ENCODE data around the gene NID2.
A peak's percentile ranks its signal among the peaks of the same experiment; 100 is the strongest.

Gene NID2

DNA sequence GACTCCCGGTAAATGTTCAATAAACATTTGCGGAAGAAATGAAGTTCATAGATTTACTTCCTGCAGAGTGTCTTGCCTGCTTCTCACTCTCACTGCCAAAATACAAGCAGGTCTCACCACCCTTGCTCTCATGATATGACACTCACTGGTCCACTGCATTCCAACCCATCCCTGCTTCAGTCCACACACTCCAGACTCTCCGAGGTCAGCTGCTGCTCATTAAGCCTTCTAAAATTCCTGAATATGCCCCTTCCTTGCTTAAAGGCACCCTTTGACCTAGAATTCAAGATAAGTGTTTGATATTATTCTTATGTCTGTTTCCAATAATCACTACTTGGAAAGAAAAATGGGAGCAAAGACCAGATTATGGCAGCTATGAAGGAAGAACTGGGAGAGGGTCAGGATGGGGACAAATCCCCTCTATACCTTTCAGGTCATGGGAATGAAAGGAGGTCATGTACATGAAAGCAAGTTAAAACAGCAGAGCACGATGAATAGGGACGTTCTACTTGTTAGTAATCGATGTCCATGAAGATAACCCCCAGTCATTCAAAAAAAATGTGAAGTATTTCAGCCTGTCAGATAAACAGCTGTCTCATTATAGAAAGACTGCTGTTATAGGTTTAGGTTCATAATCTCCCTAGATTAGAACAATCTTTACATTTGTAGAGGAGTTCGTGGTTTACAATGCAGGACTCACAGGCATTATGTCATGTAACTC lies 10.5 kb upstream of the NID2 start:
- DNase-seq, result no peak

DNA sequence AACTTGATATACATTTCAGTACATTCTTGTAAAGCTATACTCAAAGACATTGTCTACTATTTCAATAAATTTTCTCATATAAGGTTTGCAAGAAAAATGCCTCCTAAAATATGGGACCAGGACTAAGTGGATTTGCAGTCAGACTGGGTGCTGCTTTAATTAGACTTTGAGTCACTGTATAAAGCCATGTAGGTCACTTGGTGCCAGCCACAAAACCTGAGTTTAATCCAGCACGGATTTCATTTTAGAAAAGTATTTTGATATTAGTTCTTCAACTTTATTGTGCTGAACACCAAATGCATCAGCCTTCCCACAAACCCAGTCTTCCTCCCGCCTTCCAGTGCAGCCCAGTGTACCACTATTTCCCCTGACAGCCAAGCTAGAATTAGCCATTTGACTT lies 9.9 kb upstream of the NID2 start:
- DNase-seq, result no peak

DNA sequence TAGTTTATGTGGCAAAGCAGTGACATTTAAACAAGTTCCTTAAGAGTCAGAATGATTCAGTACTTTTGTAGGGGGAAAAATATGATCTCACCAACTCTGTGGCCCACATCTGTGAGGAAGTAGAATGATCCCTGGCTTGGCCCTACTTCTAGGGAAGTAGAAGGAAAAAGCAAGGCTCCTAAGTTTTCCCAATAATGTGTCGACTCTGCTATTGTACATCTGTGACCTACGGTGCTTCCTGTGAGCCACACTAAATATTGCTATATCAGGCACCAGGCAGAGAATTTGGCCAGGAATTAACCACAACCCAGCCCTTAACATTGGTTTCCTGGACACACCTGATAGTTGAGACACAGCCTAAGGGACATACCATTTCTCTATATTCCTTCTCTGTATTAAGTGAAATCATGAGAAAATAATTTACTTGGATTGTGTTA lies 9.3 kb upstream of the NID2 start:
- no peak for DNase-seq

DNA sequence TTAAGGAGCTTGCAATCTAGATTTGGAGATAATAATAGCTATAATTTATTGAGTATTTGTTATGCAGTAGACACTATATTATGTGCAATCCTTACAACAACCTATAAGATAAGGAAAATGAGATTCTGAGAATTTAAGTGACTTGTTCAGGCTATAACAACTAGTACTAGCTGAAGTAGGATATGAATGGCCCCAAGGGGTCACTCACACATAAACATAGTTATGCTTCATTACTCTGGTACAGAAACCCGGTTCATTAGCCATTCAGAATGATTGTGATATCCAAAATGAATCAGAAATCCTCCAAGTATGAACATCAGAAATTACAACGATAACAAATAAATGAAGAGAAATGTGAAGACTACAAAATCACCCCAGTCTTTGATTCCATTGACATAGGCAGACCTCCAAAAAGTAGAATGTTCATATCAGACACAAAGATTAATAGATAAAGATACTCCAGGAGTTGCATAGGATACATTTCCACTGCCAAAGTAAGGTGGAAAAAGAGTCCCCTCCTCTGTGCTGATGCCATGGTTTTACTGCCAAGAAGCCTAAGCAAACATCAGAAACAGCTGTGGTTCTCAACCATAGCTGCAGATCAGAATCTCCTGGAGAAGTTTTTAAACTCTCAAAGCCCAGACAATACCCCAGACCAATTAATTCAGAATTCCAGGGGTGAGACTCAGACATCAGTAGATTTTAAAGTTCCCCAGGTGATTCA lies 8.6 kb upstream of the NID2 start:
- peak; percentile 67 for DNase-seq

DNA sequence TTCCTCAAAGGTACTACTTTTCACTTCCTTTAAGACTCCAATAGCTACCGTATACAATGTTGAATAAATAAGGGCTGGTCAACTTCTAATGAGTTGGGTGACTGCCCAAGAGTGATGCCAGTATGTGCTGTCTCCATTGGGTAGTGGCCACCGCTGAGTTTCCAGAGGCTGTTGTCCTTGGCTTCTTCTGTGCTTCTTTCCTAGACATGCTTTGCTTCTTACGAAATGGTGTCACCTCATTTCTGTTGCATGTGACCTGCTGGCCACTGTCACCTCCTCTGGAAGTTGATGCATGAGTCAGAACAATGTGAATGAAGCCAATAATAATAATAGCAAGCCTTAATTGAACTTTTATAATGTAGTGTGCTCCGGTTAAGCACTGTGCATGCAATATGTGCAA lies 7.5 kb upstream of the NID2 start:
- DNase-seq, result no peak

DNA sequence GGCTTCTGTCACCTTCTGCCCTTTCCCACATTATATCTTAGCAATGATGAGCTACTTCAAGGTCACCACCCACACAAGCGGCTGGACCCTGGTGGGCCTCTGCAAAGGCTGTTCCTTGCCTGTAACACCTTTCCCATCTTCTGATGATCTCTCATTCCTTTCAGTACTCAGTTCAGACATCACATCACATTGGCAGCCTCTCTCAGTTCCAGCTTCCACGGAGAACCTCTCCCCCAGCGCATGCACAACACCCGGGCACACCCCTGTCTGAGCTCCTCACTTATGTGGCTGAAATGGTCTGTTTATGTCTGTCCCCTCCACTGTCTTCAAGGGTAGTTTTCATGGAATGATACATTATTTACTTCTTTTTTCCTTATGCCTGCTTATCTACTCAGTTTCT lies 6.5 kb upstream of the NID2 start:
- no peak for DNase-seq

- no peak for DNase-seq
Observed at GRCh38 chr14:52073251-52073650, 4.4 kb upstream of the NID2 start.

- no peak for DNase-seq
Observed at GRCh38 chr14:52072266-52072780, 3.5 kb upstream of the NID2 start.

- no peak for DNase-seq
Observed at GRCh38 chr14:52071675-52072074, 2.8 kb upstream of the NID2 start.

DNA sequence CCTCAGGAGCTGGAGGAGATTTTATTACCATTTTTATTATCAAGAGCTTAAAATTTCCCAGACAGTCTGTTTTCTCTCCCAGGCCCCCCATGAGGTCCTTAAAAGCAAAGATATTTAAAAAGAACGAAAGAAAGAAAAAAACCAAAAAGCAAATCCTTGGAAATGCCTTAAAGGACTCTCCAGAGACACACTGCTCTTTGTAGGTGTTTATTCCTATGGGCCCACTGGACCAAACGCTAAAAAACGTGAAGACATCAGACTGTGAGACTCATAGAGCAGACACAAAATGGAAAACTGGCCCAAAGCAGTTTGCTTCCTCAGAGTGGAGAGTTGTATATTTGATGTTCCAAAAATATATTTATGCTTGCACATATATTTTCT lies 1.2 kb upstream of the NID2 start:
- no peak for DNase-seq

- DNase-seq, result peak; percentile 30
Observed at GRCh38 chr14:52069307-52070050, 620 bp upstream of the NID2 start.

GRCh38 chr14:52067873-52068614 lies 815 bp downstream of the NID2 start:
- peak; percentile 79 for DNase-seq

DNA sequence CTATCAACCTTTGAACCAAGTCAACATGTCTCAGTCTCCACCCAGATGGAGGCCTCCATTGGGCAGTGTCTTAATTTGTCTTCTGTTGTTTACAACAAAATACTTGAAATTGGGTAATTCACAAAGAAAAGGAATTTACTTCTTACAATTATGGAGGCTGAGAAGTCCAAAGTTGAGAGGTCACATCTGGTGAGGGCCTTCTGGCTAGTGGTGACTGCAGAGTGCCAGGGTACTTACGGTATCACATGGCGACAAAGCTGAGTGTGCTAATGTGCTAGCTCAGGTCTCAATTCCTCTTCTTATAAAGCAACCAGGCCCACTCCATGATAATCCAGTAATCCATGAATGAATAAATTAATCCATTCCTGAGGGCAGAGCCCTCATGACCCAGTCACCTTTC lies 4.7 kb downstream of the NID2 start:
- no peak for DNase-seq

DNA sequence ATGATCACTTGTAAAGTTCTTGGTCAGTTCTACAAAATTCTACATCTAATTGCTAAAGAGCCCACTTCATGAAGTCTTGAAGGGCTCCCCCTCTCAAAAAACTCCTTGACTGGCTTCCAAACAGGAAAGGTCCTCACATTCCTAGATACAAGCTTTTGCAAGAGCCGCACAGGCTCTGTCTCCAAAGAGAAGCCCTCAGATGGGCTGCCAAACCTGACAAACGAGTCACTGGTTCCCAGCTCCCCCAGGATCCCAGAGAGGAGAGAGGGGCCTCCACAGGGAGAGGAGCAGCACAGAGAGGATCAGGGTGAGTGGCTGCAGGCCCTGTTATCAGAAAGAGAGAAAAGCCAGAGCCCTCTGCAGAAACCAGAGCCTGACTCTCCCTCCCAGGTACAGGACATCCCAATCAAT lies 5.8 kb downstream of the NID2 start:
- DNase-seq, result no peak

DNA sequence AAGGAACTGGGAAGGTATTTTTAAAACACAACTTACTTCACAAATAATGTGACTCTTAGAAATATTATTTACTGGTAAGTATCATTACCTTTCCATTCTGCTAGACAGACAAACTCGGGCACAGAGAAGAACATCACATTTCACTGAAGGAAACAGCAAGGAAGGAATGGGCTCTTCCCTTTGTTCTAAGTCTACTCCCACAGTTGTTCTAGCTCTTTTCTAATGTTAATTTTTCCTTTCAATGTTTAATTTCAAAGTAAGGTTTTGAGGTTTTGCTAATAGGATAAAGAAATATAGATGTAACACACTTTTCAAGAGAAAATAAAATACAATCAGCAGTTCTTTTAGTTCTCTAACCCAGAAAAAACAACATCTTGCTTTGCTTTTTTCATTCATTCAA lies 7.0 kb downstream of the NID2 start:
- no peak for DNase-seq

GRCh38 chr14:52061390-52061789 lies 7.5 kb downstream of the NID2 start:
- no peak for DNase-seq

- DNase-seq, result no peak
Observed at GRCh38 chr14:52060080-52060479, 8.8 kb downstream of the NID2 start.

- no peak for DNase-seq
Observed at GRCh38 chr14:52059649-52060048, 9.2 kb downstream of the NID2 start.

DNA sequence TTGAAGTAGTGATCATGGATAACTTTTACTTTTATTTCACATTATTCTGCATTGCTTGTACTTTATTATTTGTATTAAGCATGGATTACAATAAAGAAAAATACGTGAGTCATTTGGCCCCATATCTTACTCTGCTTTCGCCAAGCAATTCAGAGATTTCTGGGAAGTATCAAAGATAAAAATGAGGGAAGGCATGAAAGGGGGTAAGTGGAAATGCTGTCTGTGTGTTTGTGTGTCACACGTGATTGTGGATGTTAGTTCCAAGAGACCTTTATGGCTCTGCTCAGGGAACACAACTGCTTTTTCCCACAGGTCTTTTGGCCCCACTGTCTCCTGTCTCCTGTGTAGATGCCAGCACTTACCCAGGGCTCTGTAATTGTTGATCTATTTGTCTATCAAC lies 10.5 kb downstream of the NID2 start:
- DNase-seq, result no peak

GRCh38 chr14:52055167-52055566 lies 13.7 kb downstream of the NID2 start:
- DNase-seq, result no peak

DNA sequence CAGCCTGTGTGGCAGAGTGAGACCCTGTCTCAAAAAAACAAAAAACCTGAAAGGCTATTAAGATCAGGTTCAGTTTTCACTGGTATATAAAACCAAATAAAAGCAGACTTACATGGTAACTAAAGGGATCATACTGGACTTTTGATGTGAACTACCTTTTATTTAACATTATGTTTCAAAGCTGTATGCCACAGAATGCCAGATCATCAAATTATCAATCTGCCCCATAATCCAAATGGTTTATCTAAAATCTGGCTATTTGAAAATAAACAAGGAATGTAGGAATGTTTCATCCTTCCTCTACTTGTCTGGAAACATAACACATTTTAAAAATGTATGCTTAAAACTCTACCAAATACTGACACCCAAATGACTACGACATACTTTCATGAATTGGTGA lies 14.2 kb downstream of the NID2 start:
- DNase-seq, result no peak

- no peak for DNase-seq
Observed at GRCh38 chr14:52053044-52053443, 15.8 kb downstream of the NID2 start.
